Skeletal muscle satellite cell (primary cell): Measurements from ENCODE around the gene FNDC1. TPM values are rescaled to one million over a fixed set of nuclear protein-coding genes. Genes with fewer than 3 reads are reported as not detected.
"Not testable (repeated sequence)": the region's sequence is repeated elsewhere in the genome, so short reads cannot be mapped to it uniquely, and the experiment has no call there.

Experiments
- H3K27me3 ChIP-seq: 2 replicates; pipeline ENCODE4 v1.7.0; 2013; ENCODE audit warnings: low read length; ENCODE audit not compliant: control insufficient read depth, insufficient read depth
- H3K36me3 ChIP-seq: 2 replicates; pipeline ENCODE4 v1.7.0; 2013; ENCODE audit warnings: mild to moderate bottlenecking, control low read depth, low read length; ENCODE audit not compliant: insufficient read depth
- H3K4me1 ChIP-seq: 2 replicates; pipeline ENCODE4 v1.7.0; 2013; ENCODE audit warnings: low read length; ENCODE audit not compliant: control insufficient read depth, insufficient read depth
- H3K4me2 ChIP-seq: 2 replicates; pipeline ENCODE4 v1.7.0; 2013; ENCODE audit warnings: mild to moderate bottlenecking, low read length
- H3K4me3 ChIP-seq: 2 replicates; pipeline ENCODE4 v1.7.0; 2013; ENCODE audit warnings: low read length
- H3K9ac ChIP-seq: 2 replicates; pipeline ENCODE4 v1.7.0; 2013; ENCODE audit warnings: mild to moderate bottlenecking, low read depth, low read length, moderate library complexity
- H3K9me3 ChIP-seq: replicated peaks from 2 replicates; pipeline ENCODE4 v1.7.0; 2013; ENCODE audit warnings: mild to moderate bottlenecking, control low read depth, low read length
- total RNA-seq: library from RNA; depleted of rRNA; stranded (reverse); fragments of >200 nt; gene quantifications from 2 replicates; pipeline ENCODE4 v1.2.3, GENCODE V29; 2012; rRNA removed

FNDC1 gene
- under 0.01 and 0.22 TPM in 2 replicates for total RNA-seq

- Histone ChIP-seq H3K4me3 (peak within 1 kb of the TSS; percentile 66), H3K9me3 (no peaks in the 10 kb centered on the region), H3K36me3 (no peaks in the 10 kb centered on the region), H3K27me3 (peaks cover 64% of the 10 kb centered on the region), H3K9ac (peak within 1 kb of the TSS; percentile 26), H3K4me1 (peaks cover 20% of the 10 kb centered on the region), H3K4me2 (peak within 1 kb of the TSS; percentile 80)
Measured at GRCh38 chr6:159169193-159169555, at the start of gene FNDC1. FNDC1 (plus strand) TSS chr6:159169400; CDS start chr6:159169597, 197 bp downstream.

- H3K9ac ChIP-seq, result no peak overlapping the region
- no peaks in the 10 kb centered on the region for H3K9me3 ChIP-seq
- H3K36me3 ChIP-seq, result no peaks in the 10 kb centered on the region
- peaks cover 51% of the 10 kb centered on the region for H3K27me3 ChIP-seq
- no peak overlapping the region for H3K4me3 ChIP-seq
- no peaks in the 10 kb centered on the region for H3K4me1 ChIP-seq
- no peak overlapping the region for H3K4me2 ChIP-seq
Measured at GRCh38 chr6:159119791-159120190, 49.4 kb upstream of the FNDC1 start.

- Histone ChIP-seq H3K4me3 (no peak overlapping the region), H3K9me3 (no peaks in the 10 kb centered on the region), H3K9ac (no peak overlapping the region), H3K36me3 (no peaks in the 10 kb centered on the region), H3K27me3 (peaks cover 36% of the 10 kb centered on the region), H3K4me2 (no peak overlapping the region), H3K4me1 (peaks cover 5% of the 10 kb centered on the region)
Measured at GRCh38 chr6:159121486-159121885, 47.7 kb upstream of the FNDC1 start.

GRCh38 chr6:159122453-159122852 lies 46.7 kb upstream of the FNDC1 start:
- Histone ChIP-seq H3K9me3 (no peaks in the 10 kb centered on the region), H3K27me3 (peaks cover 31% of the 10 kb centered on the region), H3K4me1 (peaks cover 5% of the 10 kb centered on the region), H3K36me3 (no peaks in the 10 kb centered on the region), H3K4me2 (no peak overlapping the region), H3K9ac (no peak overlapping the region), H3K4me3 (no peak overlapping the region)

- not testable (repeated sequence) for H3K4me1 ChIP-seq, H3K4me2 ChIP-seq, H3K9ac ChIP-seq, H3K9me3 ChIP-seq, H3K36me3 ChIP-seq, H3K4me3 ChIP-seq
- H3K27me3 ChIP-seq, result peaks cover 26% of the 10 kb centered on the region
Measured at GRCh38 chr6:159123831-159124230, 45.4 kb upstream of the FNDC1 start.

GRCh38 chr6:159125014-159125609 lies 44.1 kb upstream of the FNDC1 start:
- Histone ChIP-seq H3K4me2 (no peak overlapping the region), H3K27me3 (peaks cover 23% of the 10 kb centered on the region), H3K9ac (no peak overlapping the region), H3K36me3 (no peaks in the 10 kb centered on the region), H3K4me1 (peaks cover 5% of the 10 kb centered on the region), H3K9me3 (no peaks in the 10 kb centered on the region), H3K4me3 (no peak overlapping the region)

- Histone ChIP-seq H3K9ac (no peak overlapping the region), H3K36me3 (no peaks in the 10 kb centered on the region), H3K27me3 (peaks cover 20% of the 10 kb centered on the region), H3K4me2 (peak overlapping the region; percentile 2), H3K9me3 (no peaks in the 10 kb centered on the region), H3K4me1 (peaks cover 5% of the 10 kb centered on the region), H3K4me3 (no peak overlapping the region)
Measured at GRCh38 chr6:159125951-159126352, 43.2 kb upstream of the FNDC1 start.

GRCh38 chr6:159126590-159126989 lies 42.6 kb upstream of the FNDC1 start:
- peaks cover 5% of the 10 kb centered on the region for H3K4me1 ChIP-seq
- H3K9ac ChIP-seq, result no peak overlapping the region
- H3K4me2 ChIP-seq, result no peak overlapping the region
- H3K36me3 ChIP-seq, result no peaks in the 10 kb centered on the region
- peaks cover 16% of the 10 kb centered on the region for H3K27me3 ChIP-seq
- no peaks in the 10 kb centered on the region for H3K9me3 ChIP-seq
- no peak overlapping the region for H3K4me3 ChIP-seq

GRCh38 chr6:159127701-159128100 lies 41.5 kb upstream of the FNDC1 start:
- Histone ChIP-seq H3K4me2 (no peak overlapping the region), H3K9me3 (no peaks in the 10 kb centered on the region), H3K27me3 (peaks cover 13% of the 10 kb centered on the region), H3K9ac (no peak overlapping the region), H3K4me3 (no peak overlapping the region), H3K4me1 (peaks cover 5% of the 10 kb centered on the region), H3K36me3 (no peaks in the 10 kb centered on the region)

- Histone ChIP-seq H3K36me3 (no peaks in the 10 kb centered on the region), H3K9ac (no peak overlapping the region), H3K4me1 (peaks cover 5% of the 10 kb centered on the region), H3K27me3 (peaks cover 4% of the 10 kb centered on the region), H3K4me3 (no peak overlapping the region), H3K9me3 (no peaks in the 10 kb centered on the region), H3K4me2 (no peak overlapping the region)
Measured at GRCh38 chr6:159128978-159129377, 40.2 kb upstream of the FNDC1 start.

- peaks cover 5% of the 10 kb centered on the region for H3K4me1 ChIP-seq
- H3K9ac ChIP-seq, result no peak overlapping the region
- no peaks in the 10 kb centered on the region for H3K9me3 ChIP-seq
- H3K4me3 ChIP-seq, result no peak overlapping the region
- H3K27me3 ChIP-seq, result peaks cover 13% of the 10 kb centered on the region
- no peaks in the 10 kb centered on the region for H3K36me3 ChIP-seq
- no peak overlapping the region for H3K4me2 ChIP-seq
Measured at GRCh38 chr6:159130846-159131245, 38.4 kb upstream of the FNDC1 start.

- Histone ChIP-seq H3K27me3 (peaks cover 22% of the 10 kb centered on the region), H3K9me3 (no peaks in the 10 kb centered on the region), H3K9ac (no peak overlapping the region), H3K4me1 (no peaks in the 10 kb centered on the region), H3K4me2 (no peak overlapping the region), H3K4me3 (no peak overlapping the region), H3K36me3 (no peaks in the 10 kb centered on the region)
Measured at GRCh38 chr6:159131709-159132108, 37.5 kb upstream of the FNDC1 start.
